ENCODE data around the gene PSMG1.

DNA sequence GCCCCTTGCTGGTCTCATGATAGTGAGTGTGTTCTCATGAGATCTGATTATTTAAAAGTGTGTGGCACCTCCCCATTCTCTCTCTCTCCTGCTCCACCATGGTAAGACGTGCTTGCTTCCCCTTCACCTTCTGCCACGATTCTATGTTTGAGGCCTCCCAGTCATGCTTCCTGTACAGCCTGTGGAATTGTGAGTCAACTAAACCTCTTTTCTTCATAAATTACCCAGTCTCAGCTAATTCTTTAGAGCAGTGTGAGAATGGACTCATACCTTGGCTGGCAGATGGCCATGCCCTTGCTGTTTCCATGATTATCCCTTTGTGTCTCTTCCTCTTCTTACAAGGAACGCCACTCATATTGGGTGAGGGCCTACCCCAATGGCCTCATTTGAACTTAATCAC, 40.3 kb downstream of the PSMG1 start:
- TF ChIP-seq, protein P1, sequence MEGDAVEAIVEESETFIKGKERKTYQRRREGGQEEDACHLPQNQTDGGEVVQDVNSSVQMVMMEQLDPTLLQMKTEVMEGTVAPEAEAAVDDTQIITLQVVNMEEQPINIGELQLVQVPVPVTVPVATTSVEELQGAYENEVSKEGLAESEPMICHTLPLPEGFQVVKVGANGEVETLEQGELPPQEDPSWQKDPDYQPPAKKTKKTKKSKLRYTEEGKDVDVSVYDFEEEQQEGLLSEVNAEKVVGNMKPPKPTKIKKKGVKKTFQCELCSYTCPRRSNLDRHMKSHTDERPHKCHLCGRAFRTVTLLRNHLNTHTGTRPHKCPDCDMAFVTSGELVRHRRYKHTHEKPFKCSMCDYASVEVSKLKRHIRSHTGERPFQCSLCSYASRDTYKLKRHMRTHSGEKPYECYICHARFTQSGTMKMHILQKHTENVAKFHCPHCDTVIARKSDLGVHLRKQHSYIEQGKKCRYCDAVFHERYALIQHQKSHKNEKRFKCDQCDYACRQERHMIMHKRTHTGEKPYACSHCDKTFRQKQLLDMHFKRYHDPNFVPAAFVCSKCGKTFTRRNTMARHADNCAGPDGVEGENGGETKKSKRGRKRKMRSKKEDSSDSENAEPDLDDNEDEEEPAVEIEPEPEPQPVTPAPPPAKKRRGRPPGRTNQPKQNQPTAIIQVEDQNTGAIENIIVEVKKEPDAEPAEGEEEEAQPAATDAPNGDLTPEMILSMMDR (IDR thresholded peaks at IDR 0.05), result no peak
- TF ChIP-seq POLR2A (IDR thresholded peaks at IDR 0.05), result no peak
